GM12872 (cell line): ENCODE measurements around the gene SSH2.

Source experiments
- TF ChIP-seq, protein P1 (sequence below): IDR thresholded peaks from 3 replicates; pipeline ENCODE4 v1.5.1; 2011; ENCODE audit warnings: low read depth, mild to moderate bottlenecking, low read length, moderate library complexity; ENCODE audit not compliant: insufficient read depth

The SSH2 gene

GRCh38 chr17:29642171-29642611 lies 287.8 kb downstream of the SSH2 start:
- TF ChIP-seq, protein P1, sequence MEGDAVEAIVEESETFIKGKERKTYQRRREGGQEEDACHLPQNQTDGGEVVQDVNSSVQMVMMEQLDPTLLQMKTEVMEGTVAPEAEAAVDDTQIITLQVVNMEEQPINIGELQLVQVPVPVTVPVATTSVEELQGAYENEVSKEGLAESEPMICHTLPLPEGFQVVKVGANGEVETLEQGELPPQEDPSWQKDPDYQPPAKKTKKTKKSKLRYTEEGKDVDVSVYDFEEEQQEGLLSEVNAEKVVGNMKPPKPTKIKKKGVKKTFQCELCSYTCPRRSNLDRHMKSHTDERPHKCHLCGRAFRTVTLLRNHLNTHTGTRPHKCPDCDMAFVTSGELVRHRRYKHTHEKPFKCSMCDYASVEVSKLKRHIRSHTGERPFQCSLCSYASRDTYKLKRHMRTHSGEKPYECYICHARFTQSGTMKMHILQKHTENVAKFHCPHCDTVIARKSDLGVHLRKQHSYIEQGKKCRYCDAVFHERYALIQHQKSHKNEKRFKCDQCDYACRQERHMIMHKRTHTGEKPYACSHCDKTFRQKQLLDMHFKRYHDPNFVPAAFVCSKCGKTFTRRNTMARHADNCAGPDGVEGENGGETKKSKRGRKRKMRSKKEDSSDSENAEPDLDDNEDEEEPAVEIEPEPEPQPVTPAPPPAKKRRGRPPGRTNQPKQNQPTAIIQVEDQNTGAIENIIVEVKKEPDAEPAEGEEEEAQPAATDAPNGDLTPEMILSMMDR: no peak

- TF ChIP-seq, protein P1: no peak
Measured at GRCh38 chr17:29640981-29641642, 288.9 kb downstream of the SSH2 start.

DNA sequence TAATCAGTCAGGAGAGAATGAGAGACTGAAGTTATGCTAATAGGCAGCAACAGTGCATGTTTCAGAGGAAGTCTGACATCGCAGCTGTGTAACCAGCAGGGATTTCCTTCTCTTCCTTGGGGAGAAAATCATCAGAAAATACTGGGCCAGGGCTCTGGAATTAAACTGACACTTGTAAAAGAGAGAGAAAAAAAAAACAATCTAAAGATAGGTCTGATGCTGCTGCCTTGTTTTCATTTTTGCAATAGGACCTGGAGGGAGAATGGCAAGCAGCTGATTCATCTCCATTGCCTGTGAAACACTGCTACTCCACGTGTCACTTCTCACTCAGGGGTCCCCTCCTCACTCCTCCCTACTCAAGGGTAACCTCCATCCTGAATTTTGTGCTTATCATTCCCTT lies 289.6 kb downstream of the SSH2 start:
- TF ChIP-seq, protein P1: no peak

DNA sequence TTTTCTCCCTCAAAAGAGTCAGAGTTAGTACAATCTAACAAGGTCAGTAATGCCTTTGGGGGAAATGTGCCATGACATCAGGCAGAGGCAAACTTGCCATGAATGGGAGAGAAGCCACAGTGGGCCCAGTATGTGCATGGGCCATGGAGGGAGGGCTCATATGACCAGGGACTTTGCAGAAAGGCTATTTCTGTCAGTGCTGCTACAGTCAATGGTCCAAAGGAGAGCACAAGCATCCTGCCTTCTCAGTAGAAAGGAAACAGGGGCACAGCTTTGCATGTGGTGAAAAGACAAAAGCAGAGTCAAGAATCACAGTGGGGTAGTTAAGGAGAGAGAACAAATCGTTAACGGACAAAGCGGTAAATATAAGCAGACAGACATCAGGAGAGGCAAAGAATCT lies 296.1 kb downstream of the SSH2 start:
- TF ChIP-seq, protein P1: no peak

- TF ChIP-seq, protein P1: no peak
Measured at GRCh38 chr17:29630630-29631193, 299.3 kb downstream of the SSH2 start.

GRCh38 chr17:29629839-29630238 lies 300.2 kb downstream of the SSH2 start:
- TF ChIP-seq, protein P1: no peak

DNA sequence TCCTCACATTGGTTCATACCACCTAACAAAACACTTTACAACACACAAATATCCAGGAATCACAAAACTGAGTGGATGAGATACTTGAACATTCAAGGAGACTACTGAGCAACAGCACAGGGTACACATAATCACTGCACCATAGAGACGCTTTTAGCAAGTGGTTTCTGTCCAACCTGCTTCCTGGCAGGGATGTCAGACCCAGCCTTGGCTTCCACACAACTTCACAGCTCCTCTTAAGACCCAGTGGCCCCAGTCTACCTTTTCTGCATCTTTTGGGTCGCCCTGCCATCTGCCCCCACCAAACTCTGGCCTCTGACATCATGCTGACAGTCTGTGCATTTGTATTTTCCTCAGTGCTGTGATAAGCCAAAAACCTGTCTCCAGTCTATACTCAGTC lies 301.4 kb downstream of the SSH2 start:
- TF ChIP-seq, protein P1: no peak
